ENCODE data around the gene MIGA1. TPM values are rescaled to one million over a fixed set of nuclear protein-coding genes. Genes with fewer than 3 reads are reported as not detected.
A peak's percentile ranks its signal among the peaks of the same experiment; 100 is the strongest.

MIGA1 gene
- total RNA-seq, 1 donor from 2014 or later, result 28.5 TPM

DNA sequence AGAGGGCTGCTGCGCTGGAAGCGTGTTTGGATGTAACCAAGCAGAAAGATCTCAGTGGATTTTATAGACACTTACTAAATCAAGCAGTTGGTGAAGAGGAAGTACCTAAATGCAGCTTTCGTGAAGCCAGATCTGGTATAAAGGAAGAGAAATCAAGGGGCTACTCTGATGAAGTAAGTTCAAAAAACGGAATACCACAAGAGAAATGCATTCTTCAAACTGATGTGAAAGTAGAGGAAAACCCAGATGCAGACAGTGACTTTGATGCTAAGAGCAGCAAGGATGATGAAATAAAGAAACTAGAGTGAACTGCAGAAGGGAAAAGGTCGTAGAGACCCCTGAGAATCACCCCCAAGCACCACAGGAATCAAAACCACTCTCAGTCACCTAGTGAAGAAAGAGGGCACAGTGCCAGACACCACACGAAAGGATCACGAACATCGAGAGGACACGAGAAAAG, 68.2 kb downstream of the MIGA1 start:
- DNase-seq, result no peak

DNA sequence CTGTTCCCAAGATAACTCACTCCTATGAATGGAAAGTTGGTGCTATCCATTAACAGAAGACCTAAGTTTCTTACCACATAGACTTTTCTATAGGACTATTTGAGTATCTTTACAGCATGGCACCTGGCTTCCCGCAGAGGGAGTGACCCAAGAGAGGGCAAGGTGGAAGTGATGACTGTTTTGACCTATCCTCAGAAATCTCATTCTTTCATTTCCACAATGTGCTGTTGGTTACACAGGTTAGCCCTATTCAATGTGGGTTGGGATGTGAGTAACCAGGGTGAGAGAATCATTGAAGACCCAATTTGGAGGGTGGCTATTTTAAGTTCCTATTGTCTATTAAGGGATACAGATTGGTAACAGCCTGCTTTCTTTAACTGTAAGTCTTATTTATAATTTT, 70.6 kb downstream of the MIGA1 start:
- DNase-seq, result no peak

DNA sequence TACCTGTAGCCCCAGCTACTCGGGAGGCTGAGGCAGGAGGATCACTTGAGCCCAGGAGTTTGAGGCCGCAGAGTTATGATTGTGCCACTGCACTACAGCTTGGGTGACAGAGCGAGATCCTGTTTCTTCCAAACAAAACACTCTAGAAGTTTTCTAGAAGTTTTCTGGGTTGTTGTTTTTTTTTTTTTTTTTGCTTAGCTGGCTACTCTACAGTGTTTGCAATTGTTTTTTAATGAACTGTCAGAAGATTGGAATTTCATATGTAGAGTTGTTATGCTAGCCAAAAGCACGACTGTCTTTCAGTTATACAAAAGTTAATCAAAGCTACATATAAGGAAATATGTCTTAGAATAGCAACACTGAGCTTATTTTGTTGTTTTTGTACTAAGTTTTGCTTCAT, 78.1 kb downstream of the MIGA1 start:
- DNase-seq, result no peak

- no peak for DNase-seq
Measured at GRCh38 chr1:77858725-77859124, 79.3 kb downstream of the MIGA1 start.

DNA sequence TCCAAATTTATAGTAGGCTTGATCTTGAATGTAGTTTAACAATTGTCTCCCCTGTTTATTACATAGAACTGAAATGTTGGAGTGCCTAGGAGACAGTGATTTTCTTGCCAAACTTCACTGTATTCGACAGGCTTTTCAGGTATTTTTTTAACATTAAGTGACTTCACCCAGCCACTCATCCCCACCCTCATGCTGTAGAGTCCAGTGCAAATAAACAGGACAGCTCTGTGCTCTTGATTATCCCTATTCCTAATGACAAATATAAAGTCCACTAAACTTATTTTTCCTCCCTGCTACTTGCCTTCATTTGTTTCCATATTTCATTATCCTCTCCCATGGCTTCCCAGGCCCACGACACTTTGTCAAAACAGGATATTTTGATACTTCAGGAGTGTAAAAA, 79.8 kb downstream of the MIGA1 start:
- DNase-seq, result no peak

DNA sequence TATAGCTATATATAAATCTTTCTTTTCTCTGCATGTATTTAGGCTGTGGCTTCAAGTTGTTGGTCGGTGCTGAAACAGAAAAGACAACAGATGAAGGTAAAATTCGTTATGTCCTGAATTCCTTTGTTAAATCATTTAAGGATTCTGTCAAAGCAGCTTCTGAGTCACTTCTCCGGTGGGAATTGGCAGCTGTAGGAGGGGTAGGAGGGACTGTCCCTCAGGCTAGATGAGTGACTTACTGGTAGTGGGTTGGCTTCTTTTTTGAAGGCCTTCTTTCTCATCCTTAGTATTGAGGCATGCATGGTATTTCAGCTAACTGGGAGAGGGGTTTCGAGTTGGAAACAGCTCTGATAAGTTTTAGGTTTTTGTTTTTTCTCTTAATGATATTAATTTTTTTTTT, 86.8 kb downstream of the MIGA1 start:
- no peak for DNase-seq

DNA sequence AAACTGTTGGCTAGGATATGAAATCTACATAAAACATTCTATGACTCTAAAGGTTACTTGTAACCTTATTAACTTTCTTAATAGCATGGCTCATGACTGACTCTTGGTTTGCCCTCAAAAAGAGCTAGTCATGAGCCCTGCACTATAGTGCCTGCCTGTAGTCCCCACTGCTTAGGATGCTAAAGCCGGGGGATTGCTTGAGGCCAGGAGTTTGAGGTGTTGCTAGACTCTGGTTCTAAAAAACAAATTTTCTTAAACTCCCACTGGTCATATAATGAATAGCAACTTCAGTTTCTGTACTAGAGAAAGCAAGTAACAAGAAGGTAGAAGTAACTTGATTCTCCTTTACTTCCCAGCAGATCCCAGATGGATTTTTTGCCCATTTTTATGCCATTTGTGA, 93.2 kb downstream of the MIGA1 start:
- DNase-seq, result no peak

DNA sequence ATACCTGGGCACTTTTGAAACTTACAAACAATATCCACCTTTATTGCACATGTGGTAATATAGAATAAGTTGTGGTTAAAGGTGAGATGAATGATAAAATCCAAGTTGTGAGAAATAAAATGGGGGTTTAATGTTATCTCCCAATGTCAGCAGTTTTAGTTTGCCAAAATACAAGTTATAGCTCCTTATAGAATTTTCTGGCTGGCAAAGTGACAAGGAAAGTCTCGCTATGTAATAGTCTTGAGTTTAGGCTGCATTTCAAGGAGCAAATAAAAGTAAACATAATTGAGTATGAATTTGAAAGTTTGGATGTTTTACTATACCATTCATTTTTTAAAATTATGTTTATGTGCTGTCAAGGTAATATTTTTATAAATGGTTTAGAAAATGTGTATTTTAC, 94.0 kb downstream of the MIGA1 start:
- no peak for DNase-seq

GRCh38 chr1:77874804-77875445, 95.5 kb downstream of the MIGA1 start:
- no peak for DNase-seq

GRCh38 chr1:77876884-77877283, 97.4 kb downstream of the MIGA1 start:
- no peak for DNase-seq

- DNase-seq, result no peak
Measured at GRCh38 chr1:77881061-77881460, 101.6 kb downstream of the MIGA1 start.

GRCh38 chr1:77882411-77882810, 103.0 kb downstream of the MIGA1 start:
- DNase-seq, result no peak

GRCh38 chr1:77888081-77888780, 108.8 kb downstream of the MIGA1 start, which contains the start of gene NEXN:
Gene NEXN, plus strand, starts transcription at chr1:77888624. Its CDS starts 27,483 bp downstream, at chr1:77916107.
- DNase-seq, result peak; percentile 31

DNA sequence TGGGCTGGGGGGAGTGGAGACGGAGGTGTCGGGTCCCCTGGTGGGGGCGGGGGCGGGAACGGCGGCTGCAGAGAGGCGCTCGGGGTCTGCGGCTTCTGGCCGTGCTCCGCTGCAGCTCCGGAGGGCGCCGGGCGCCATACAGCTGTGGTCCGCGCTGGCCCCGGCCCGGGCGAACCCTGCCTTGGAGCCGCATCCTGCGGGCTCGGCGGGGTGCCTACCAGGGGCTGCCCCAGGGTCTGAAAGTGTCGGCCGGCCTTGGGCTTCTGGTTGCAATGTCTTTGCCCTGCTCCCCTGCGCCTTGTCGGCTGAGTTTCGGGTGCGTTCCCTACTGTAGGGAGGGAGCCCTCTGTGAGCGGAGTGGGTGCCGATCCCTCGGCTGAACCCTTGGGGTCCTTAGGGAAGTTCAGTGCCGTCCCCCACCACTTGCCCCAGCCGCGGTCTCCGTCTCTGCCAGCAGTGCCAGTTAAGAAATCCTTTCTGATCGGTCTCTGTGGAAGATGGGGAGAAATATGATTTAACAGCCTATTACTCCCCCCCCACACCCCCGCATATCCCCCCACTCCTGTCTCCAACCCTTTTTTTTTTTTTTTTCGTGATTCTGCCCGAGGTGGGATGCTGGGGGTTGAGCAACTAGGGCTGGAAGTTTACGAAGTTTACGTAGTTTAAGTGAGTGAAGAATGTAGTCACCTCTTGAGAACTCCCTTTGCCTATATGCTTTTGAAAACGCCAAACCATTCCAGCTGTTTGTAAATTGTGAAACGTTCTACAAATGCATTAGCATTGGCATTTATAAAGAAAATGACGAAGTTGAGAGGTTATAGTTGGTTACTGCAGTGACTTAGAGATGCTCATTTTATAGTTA, 109.6 kb downstream of the MIGA1 start:
- DNase-seq, result peak; percentile 31

DNA sequence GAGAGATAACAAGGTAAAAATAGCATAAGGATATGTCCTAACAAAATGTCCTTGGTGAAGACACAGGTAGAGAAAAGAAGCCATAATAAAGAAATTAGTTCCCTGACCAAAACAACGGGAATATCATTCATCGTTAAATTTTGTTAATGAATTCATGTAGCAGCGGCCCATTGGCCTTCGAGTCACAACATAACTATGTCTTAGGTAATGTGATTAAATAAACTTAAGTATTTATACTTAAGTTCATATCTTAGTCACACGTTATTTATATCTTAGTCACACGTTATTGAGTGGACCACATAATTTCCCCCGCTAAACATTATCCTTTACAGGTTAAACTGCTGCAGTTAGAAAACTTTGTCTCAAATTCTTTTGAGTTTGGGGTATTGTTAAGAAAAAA, 110.2 kb downstream of the MIGA1 start:
- DNase-seq, result no peak

GRCh38 chr1:77891200-77891599, 111.8 kb downstream of the MIGA1 start:
- DNase-seq, result no peak

DNA sequence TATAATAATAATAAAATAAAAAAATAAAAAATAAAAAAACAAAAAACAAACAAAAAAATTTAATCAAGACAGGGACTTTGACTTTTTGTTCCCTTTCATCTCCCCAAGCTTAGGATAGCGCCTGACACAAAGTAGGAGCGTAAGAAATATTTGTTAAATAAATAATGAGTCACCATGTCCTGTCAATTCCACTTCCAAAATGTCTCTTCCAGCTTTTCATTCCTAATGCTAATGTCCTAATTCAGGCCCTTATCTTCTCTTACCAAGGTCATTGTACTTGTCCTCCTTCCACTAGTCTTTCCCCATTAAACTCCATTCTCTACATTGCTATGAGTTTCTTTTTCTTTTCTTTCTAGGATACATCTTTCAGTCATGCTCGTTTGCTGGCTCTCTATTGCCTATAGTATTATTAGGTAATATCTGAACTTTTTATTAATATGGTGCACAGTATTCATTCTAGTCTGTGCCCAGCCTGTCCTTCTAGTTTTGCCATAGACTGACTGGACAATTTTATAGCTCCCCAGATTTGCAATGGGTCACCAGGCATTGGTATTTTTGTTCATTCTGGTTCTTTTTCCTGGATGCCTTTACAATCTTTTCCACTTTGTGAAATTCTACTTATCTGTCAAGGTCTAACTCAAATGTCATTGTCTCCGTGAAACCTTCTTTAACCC, 120.3 kb downstream of the MIGA1 start:
- DNase-seq, result no peak

- peak; percentile 5 for DNase-seq
Measured at GRCh38 chr1:77900687-77901293, 121.3 kb downstream of the MIGA1 start.

DNA sequence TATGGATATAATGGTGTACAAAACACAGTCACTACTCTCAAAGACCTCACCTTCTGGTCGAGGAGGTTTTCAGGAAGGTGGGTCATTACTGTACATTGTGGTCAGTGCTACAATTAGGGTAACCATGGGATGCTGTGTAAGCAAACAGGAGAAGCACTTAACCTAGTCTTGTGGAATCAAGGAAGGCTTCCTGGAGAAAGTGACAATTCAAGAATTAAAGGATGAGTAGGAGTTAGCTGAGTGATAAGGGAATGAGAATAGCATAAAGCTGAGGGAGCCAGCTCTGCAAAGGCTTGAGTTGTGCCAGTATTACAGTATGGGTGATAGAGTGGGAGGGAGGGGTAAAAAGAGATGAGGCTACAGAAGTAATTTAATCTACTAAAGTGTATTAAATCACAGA, 126.2 kb downstream of the MIGA1 start:
- no peak for DNase-seq

GRCh38 chr1:77906019-77906545, 126.6 kb downstream of the MIGA1 start:
- DNase-seq, result no peak

GRCh38 chr1:77906624-77907023, 127.2 kb downstream of the MIGA1 start:
- DNase-seq, result no peak

DNA sequence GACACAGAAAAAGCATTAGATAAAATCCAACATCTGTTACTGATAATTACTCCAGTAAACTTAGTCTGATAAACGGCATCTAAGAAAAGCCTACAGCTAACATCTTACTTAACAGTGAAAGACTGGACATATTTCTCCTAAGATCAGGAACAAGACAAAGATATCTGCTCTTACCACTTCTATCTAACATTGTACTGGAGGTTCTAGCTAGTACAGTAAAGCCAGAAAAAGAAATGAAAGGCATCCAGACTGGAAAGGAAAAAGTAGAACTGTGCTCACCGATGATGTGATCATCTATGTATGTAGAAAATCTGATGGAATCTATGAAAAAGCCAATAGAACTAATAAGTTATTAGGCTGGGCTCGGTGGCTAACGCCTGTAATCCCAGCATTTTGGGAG, 130.7 kb downstream of the MIGA1 start:
- no peak for DNase-seq

Measured in occipital lobe (tissue), 2 donors.